Esophagus muscularis mucosa (tissue), 4 donors: ENCODE results near the gene ERCC6L2. TPM values are rescaled to one million over a fixed set of nuclear protein-coding genes. Genes with fewer than 3 reads are reported as not detected.

ENCODE experiments used
- DNase-seq: peaks from one replicate; pipeline ENCODE4 v3.0.0-alpha.2; 2017; ENCODE audit errors: extremely low spot score
- H3K27ac ChIP-seq, 4 donors: fragments of 200-600 bp; sonication (generic); replicated peaks in 1 of 4; 1 replicate in 3 of 4; 2 replicates in 1 of 4; pipeline ENCODE4 v1.5.1; 2016 to 2019; ENCODE audit warnings: mild to moderate bottlenecking in 1 of 4
- H3K27me3 ChIP-seq, 4 donors: fragments of 200-600 bp; sonication (generic); one replicate each; pipeline versions ENCODE4 v1.5.1 to v1.6.0; 2016 to 2019
- H3K36me3 ChIP-seq, 4 donors: fragments of 200-600 bp; sonication (generic); one replicate each; pipeline ENCODE4 v1.5.1; 2016 to 2019
- H3K4me1 ChIP-seq, 4 donors: fragments of 200-600 bp; sonication (generic); one replicate each; pipeline ENCODE4 v1.5.1; 2016 to 2019
- H3K4me3 ChIP-seq, 4 donors: fragments of 200-600 bp; sonication (generic); 1 replicate in 2 of 4; 2 replicates in 2 of 4; pipeline ENCODE4 v1.5.1; 2016 to 2019; ENCODE audit warnings: mild to moderate bottlenecking in 4 of 4, moderate library complexity in 1 of 4
- H3K9me3 ChIP-seq, 4 donors: fragments of 200-600 bp; sonication (generic); 1 replicate in 3 of 4; 2 replicates in 1 of 4; pipeline ENCODE4 v1.5.1; 2016 to 2019
- CTCF ChIP-seq, 3 experiments: fragments of 200-600 bp in 2 of 3; fragments of 450-650 bp in 1 of 3; sonication (generic) in 2 of 3; IDR thresholded peaks; one replicate each; pipeline ENCODE4 v1.5.1; 2017 to 2019; ENCODE audit warnings: antibody characterized with exemption in 3 of 3, mild to moderate bottlenecking in 2 of 3, moderate library complexity in 1 of 3
- EP300 ChIP-seq: sonication (generic); formaldehyde crosslinking; IDR thresholded peaks from one replicate; pipeline ENCODE4 v1.6.1; 2017; ENCODE audit warnings: antibody characterized with exemption
- POLR2A ChIP-seq: fragments of 450-650 bp; IDR thresholded peaks from one replicate; pipeline ENCODE4 v1.6.1; 2017; ENCODE audit warnings: antibody characterized with exemption, moderate library complexity, mild to moderate bottlenecking, low read depth
- POLR2AphosphoS5 ChIP-seq, 2 donors: sonication (generic); formaldehyde crosslinking; IDR thresholded peaks; one replicate each; pipeline ENCODE4 v1.6.1; 2017; ENCODE audit warnings: antibody characterized with exemption in 2 of 2
- WGBS: methylation state at CpG from one replicate; pipeline ENCODE4 v1.1.5; 2018; 5-methylcytosine and 5-hydroxymethylcytosine counted together
- intact Hi-C: fragments of 100-400 bp; cut with DNase I; formaldehyde crosslinking; loops from one replicate; pipeline ENCODE4 v1.15.1; 2023
- total RNA-seq, 4 donors: library from RNA; depleted of rRNA; stranded (reverse); fragments of >200 nt; gene quantifications; one replicate each; pipeline versions ENCODE4 v1.1.0 to v1.2.1, GENCODE V29; 2016

Gene ERCC6L2
- total RNA-seq, 4 donors from 2014 or later: 78.1 to 96.4 (median 86.5) TPM

DNA sequence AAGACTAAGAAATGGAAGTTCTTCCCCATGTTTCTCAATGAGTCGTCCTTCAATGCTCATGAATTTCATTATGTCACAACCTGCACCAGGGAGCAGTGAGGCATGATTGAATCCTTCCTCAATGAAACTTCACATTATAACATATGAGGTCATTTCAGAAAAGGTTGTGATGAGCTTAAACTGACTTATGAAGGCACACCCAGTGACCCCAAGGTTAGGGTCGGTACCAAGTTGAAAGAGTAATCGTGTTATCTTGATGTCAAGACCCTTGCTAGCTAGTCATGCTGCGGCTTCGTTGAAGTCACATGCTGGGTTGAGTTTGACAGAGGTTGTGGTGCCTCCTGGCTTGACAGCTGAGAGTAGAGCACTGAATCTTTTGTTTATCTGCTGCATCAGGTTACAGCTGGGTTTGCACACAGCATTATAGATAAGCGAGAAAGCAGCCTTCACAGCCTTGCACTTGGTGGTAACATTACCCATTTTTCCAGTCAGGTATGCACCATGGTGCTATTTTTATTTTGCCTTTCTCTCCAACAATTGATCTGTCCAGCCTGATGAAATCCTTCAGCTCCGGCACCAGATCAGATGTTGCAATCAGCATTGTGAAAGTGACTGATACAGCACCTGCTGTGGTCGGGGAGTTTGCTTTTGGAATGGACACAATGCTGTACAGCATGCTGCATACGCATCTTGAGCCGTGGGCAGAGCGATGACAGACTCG, 133.2 kb downstream of the ERCC6L2 start:
- no peak for DNase-seq
- Histone ChIP-seq H3K9me3 (no peaks in the 10 kb centered on the region), H3K27ac (no peak overlapping the region), H3K36me3 (peaks cover 9 to 53% (median 36%) of the 10 kb centered on the region in 4 donors), H3K4me1 (peaks cover 12 to 24% (median 22%) of the 10 kb centered on the region in 4 donors), H3K4me3 (no peak overlapping the region), H3K27me3 (no peaks in the 10 kb centered on the region)
- intact Hi-C loops: no loop called here
- WGBS: 76% methylated on average over 12 of the region's 12 CpGs
- no peak for TF ChIP-seq EP300
- no peak for TF ChIP-seq CTCF (IDR thresholded peaks at IDR 0.05)
- TF ChIP-seq POLR2A: no peak
- TF ChIP-seq POLR2AphosphoS5 (IDR thresholded peaks at IDR 0.05): no peak

DNA sequence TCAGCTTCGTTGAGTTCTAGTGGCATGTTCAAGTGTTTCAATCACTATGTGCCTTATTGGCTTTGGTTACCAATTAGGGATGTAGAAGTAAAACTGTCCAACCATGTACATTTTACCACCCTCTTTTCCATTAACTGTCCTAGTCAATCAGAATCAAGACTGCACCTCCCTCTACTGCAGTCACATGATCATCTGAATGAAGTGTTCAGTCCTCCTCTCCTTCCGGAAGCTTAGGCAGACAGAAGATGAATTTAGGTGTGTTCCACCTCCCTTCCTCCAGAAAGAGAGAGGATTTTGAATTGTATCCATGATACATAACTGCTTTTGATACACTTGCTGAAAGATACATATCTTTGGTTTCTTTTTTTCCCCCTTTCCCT, 133.7 kb downstream of the ERCC6L2 start:
- intact Hi-C loops: no loop called here
- Histone ChIP-seq H3K4me1 (peaks cover 12 to 24% (median 22%) of the 10 kb centered on the region in 4 donors), H3K27ac (peak overlapping the region in 1 of 4 donors; percentile 53), H3K4me3 (no peak overlapping the region), H3K36me3 (peaks cover 9 to 54% (median 38%) of the 10 kb centered on the region in 4 donors), H3K27me3 (no peaks in the 10 kb centered on the region), H3K9me3 (no peaks in the 10 kb centered on the region)
- TF ChIP-seq CTCF (IDR thresholded peaks at IDR 0.05) (no peak), POLR2A (no peak), EP300 (no peak), POLR2AphosphoS5 (IDR thresholded peaks at IDR 0.05) (no peak)
- no peak for DNase-seq
- WGBS: 83% methylated on average over 2 of the region's 2 CpGs

GRCh38 chr9:96009690-96010472, 134.4 kb downstream of the ERCC6L2 start:
- 47% methylated on average over 4 of the region's 4 CpGs for WGBS
- Histone ChIP-seq H3K27ac (peak overlapping the region in 1 of 4 donors; percentile 53), H3K4me3 (no peak overlapping the region), H3K4me1 (peaks cover 12 to 24% (median 22%) of the 10 kb centered on the region in 4 donors), H3K36me3 (peaks cover 9 to 52% (median 35%) of the 10 kb centered on the region in 4 donors), H3K27me3 (no peaks in the 10 kb centered on the region), H3K9me3 (no peaks in the 10 kb centered on the region)
- intact Hi-C loops: no loop called here
- TF ChIP-seq EP300 (no peak), CTCF (IDR thresholded peaks at IDR 0.05) (no peak), POLR2AphosphoS5 (IDR thresholded peaks at IDR 0.05) (no peak), POLR2A (no peak)
- no peak for DNase-seq

DNA sequence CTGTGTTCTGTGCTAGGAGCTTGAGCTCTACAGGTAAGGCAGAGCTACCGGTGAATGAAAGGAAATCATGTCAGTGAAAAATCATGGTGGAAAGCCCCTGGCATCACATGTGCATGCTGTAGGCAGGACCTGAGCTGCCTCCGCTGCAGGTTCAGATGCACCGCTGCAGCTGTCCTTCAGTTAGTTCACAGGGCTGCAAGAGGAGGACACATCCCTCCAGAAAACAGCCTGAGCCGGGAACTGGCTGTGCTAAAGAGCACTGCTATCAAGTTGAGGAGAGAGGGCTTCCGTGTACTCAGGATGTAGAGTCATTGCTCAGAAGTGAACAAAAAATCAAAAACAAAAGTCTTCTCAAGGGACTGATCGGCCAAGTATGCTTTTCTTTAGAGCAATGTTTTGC, 138.6 kb downstream of the ERCC6L2 start:
- no peaks in the 10 kb centered on the region for H3K9me3 ChIP-seq
- peaks cover 8 to 18% (median 15%) of the 10 kb centered on the region in 4 donors for H3K4me1 ChIP-seq
- H3K4me3 ChIP-seq: no peak overlapping the region
- intact Hi-C loops: no loop called here
- no peak overlapping the region for H3K27ac ChIP-seq
- 94% methylated on average over 6 of the region's 6 CpGs for WGBS
- no peaks in the 10 kb centered on the region for H3K27me3 ChIP-seq
- H3K36me3 ChIP-seq: peaks cover 0 to 22% (median 14%) of the 10 kb centered on the region in 4 donors
- DNase-seq: no peak
- no peak for TF ChIP-seq POLR2A
- no peak for TF ChIP-seq EP300
- no peak for TF ChIP-seq POLR2AphosphoS5 (IDR thresholded peaks at IDR 0.05)
- no peak for TF ChIP-seq CTCF (IDR thresholded peaks at IDR 0.05)
